HG02973 (cell line): ENCODE measurements around the gene INPP5K.
"Not testable (repeated sequence)": the region's sequence is repeated elsewhere in the genome, so short reads cannot be mapped to it uniquely, and the experiment has no call there.

Experiments used
- ATAC-seq: cut with Tn5 transposase; IDR thresholded peaks from one replicate; pipeline ENCODE4 v1.9.1; 2021; ENCODE audit warnings: moderate library complexity; ENCODE audit not compliant: unreplicated experiment

The INPP5K gene

DNA sequence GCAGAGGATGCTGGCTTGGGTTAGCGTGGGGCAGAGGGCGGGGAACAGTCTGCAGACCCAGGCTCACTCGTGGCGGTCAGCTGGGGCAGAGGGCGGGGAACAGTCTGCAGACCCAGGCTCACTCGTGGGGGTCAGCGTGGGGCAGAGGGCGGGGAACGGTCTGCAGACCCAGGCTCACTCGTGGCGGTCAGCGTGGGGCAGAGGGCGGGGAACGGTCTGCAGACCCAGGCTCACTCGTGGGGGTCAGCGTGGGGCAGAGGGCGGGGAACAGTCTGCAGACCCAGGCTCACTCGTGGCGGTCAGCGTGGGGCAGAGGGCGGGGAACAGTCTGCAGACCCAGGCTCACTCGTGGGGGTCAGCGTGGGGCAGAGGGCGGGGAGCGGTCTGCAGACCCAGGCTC is 7.7 kb downstream of the INPP5K start:
- ATAC-seq: not testable (repeated sequence)

DNA sequence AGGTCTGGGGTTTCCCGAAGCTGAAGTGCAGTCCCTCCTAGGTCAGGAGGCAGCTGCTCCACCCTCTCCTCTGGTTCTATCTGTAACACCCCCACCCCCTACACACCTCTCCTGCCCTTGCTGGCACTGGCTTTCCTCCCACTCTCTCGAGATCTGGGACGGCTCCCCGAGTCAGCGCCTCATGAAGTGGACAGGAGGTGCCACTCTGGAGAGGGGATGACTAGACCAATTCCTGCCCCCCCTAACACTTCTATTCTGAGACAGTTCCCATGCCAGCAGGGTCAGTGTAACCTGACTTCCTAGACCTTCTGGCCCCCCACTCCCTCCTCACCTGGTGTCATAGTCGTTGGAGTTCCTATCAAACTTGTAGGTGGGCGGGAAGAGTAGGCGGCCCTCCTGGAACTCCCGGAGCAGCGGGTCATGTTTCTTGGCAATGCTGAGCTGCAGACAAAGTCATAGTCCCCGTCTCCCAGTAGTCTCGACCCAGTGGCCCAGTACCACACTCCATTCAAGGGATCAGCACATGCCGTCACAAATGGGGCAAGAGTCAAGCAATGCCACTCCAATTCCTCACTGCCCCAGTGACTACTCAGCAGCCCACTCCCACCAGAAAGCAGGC is 9.7 kb downstream of the INPP5K start:
- ATAC-seq: no peak

DNA sequence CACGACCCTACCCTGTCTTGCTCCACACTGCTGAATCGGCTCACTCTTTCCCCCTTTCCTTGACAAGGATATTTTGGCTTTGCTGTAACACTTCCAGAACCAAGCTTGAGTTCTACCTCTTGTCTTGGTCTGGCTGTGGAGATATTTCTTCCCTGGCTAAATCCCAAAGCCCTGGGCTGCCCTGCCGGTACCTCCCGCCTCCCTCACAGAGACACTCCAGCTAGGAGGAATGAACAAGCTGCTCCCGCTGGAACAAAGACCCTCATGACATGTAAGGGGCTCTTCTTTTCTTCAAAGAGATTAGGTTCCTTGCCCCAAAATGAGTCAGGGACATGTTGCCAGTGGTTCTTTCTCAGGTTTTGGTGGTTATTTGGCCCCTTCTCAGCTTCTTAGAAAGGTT is 10.8 kb downstream of the INPP5K start:
- no peak for ATAC-seq

DNA sequence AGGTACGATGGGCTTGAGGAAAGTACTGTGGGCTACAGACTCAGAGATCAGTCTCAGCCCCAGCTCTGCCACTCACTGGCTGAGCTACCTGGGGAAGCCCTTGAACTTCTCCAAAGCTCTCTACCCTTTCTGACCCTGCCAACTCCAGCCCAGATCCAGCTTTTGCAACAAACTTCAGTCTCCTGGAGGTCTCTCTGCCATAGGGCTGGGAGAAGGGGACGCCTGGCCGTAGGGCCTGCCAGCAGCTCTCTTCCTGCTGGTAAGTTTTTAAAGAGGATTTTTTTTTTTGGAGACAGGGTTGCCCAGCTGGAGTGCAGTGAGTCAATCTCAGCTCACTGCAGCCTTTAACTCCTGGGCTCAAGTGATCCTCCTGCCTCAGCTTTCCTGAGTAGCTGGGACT is 11.5 kb downstream of the INPP5K start:
- no peak for ATAC-seq

DNA sequence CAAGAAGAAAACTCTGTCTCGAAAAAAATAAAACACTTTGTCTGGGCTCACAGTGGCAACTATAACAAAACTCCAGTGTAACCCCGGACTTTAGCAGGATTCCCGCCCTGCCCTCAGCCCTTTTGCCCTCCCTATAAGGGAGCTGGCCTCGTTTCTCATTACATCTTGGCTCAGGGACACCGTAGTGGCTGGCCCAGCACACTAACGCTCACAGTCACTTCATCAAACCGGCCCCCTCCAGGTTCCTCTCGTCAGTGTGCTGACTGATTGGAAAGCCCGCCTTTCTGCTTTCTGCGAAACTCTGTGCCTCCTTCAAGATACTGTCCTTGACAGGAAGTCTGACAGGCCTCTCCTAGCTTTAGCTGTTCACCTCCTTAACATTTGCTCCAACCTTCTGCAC is 12.7 kb downstream of the INPP5K start:
- no peak for ATAC-seq

DNA sequence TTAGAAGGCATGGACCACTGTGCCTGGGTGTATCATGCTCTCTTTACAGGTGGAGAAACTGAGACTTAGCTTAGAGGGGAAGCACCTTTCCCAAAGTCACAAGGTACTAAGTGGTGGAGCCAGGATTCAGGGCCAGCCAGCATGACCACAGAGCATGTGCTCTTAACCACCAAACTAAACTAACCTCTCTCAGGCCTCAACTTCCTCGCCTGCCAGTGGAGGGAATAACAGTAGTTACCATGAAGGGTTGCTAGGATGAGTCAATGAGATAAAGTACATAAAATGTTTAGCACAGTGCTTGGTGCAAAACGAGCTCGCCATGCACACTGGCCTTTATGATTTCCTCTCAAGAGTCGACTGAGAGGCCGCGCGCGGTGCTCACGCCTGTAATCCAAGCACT is 17.5 kb downstream of the INPP5K start:
- no peak for ATAC-seq

DNA sequence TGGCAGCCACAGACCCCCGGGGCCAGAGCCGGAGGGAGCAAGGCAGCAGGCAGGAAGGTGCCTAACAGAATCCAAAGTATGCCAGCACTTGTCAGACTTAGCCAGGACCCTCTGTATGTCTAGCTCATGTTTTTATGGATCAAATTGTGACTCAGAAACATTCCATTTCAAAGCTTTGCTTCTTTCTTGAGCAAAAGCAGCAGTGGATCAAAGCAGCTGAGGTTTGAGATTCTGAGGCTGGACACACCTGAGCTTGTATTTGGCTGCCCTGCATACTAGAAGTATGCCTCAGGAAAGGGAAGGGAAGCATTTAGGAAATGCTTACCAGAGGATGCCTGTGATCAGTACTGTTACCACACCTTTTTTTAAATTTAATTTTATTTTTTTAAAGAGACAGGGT is 18.2 kb downstream of the INPP5K start:
- ATAC-seq: no peak

DNA sequence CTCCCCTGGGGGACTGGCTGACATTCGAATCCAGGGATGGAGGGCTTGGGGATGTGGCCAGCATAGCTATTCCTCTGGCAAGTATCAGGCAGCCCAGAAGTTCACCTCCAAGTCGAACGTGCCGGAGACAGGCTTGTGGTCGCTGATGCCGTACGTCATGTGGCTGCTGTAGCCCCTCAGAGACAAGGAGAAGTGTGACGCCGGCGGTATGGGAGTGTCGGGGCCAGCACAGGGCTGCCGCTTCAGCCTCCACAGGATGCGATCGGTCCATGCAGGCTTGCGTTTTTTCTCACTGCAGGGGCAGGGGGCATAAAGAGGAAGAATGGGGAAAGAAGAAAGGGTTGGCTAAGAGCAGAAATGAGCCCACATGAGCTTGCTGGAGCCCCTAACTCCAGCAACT is 18.6 kb downstream of the INPP5K start:
- no peak for ATAC-seq

DNA sequence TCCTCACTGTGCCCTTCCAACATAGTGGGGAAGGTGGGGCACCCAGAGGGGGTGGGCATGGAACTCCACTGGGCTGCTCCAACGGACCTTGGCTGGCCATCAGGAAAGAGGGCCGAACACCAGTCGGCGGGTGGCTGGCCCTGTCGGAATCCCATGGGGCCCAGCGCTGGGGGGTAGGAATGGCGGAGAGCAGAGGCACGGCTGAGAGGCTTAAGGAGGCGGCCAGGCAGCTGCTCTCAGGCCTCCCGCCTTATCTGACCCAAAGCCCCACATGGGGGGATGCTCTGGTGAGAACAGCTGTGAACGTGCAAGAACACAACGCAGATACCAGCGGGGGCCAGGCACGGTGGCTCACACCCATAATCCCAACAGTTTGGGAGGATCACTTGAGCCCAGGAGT is 19.5 kb downstream of the INPP5K start:
- no peak for ATAC-seq

DNA sequence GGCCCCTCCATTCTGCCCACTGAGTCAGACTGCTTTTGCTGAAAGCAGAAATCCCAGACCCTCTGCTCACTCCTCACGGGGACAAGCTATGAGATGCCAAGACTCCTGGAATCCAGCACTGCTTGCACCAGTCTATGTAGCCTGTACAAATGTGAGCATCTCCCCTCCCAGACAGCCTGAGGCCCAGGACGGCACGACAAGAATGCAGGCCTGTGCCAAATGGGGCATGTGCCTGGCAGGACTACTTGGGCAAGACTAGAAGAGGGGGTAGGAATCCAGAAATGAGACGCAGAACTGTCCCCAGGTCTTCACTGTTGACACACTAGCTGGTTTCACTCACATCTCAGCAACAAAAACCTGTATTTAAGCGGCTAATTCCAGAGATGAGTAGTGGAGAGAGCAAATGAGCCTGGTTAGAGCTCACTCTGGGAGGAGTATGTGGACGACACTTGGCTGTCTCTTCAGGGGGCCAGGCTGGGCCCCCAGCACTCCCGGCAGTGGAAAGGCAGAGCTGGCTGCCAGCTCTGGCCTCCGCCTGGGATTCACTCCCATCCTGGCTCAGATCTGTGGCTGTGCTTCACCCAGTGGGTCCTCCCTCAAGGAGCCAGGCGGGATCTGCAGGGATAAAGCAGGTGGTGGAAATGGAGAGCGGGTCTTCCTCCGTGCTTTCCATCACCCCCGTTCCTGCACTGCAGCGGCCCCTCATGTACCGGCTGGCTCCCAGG is 21.0 kb downstream of the INPP5K start:
- ATAC-seq: no peak

DNA sequence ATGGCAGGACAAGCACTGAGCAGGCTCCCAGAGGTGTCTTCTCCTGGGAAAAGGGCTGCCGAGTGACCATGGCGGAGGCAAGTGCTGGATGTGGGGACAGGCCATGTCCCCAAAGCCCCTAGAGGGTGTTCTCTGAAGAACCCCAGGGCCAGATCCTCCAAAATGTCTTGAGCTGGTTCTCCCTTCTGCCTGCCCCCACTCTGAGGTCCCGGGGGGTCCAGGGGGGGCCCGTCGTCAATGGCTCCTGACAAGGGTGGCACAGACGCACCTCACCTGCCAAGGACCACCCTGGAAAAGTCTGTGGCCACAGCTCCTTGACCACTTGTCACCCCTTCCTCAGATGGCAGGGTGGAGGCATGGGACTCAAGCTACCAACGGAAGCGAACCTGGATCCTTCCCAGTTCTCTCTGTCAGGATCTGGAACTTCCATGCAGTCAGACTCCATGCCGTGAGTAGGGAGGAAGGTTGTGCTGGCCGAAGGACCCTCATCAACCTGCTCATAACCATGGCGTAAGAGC is 21.6 kb downstream of the INPP5K start:
- no peak for ATAC-seq

DNA sequence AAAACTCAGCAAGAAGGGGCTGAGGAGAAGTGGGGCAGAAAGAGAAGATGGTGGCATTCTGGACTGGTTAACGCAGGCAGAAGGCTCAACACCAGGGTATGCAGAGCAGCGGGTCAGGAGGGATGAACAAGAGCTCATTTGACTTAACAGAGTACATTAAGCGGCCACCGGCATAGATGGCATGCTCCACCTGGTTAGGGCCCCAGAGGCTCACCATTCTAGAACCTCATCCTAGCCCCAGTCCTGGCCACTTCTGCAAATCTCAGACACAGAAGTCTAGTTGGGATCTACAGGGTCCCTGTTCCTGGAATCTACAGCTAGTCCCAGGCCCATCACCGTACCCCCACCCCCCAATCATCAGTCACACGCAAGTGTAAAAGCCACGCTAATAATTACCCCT is 22.2 kb downstream of the INPP5K start:
- ATAC-seq: no peak

DNA sequence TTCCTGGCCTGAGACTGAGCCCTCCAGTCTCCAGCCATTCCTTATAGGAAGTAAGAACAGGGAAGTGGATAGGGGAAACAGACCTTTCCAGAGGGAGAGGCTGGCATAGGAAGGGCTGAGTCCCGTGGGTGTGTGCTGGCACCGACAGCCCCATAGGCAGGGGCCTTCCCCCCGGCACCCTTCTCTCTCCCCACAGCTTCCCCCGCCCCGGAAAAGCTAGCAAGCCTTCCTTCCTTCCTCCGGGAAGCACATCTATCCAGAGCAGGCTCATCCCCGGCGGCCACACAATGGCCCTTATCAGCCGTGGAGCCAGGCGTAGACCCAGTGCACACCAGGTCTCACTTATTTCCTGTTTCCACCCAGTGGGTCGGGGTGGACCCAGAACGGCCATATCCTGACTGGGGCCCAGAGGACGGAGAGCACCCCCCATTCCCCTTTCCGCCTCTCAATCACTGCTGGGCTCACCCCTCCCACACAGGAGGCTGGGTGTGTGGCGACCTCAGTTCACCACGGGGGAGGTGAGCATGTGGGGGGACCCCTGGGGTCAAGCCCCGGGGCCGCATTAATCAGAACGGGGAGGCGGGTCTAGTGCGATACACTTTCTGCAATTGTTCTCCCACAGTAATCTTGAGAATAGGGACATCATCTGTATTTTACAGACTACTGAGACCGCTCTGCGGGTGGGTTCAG is 23.0 kb downstream of the INPP5K start:
- ATAC-seq: no peak

DNA sequence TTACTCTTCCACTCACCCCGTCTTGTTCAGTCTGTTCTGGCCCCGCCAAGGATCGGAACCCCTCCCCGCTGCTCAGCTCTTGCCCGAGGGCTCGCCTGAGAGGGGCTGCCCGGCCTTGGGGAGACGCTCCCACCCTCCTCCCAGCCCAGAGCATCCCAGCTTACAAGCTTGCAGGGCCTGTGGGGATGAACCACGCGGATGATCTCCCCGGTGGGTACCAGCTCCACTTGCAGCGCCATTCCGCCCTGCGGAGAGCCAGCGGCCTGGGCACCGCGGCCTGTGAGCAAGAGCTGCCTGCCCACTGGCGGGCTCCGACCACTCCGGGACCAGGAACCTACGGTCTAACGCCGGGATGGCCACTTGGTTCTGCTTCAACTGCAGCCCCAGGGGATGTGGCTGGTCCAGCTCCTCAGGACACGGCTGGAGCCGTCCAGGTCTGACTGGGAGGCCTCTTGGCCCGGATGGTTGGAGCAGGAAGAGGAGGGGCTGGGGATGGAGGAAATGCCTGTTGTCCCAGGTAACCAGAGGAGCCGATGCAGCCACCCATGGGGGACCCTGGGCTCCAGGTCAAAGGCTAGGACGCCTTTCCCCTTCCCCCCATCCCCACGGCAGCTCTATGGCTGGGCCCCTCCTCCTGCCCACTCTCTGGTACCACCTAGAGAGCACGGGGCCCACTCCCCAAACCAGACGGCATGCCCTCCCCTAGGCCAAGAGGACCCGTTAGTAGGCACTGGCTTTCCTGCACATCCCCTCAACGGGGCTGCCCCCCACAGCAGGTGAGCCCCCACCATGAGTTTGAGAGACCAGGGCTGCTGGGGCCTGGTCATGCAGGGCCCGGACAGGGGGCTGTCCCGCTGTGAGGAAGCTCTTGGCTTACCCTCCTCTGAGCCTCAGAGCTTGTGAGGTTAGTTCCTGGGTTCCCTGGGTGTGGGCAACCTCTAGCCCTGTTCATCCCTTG is 23.9 kb downstream of the INPP5K start, which contains the start of gene MYO1C:
TSS of gene MYO1C (minus strand) at position 438 of the 958 bp plus-strand sequence. CDS start at position 239, 199 bp downstream.
- no peak for ATAC-seq

DNA sequence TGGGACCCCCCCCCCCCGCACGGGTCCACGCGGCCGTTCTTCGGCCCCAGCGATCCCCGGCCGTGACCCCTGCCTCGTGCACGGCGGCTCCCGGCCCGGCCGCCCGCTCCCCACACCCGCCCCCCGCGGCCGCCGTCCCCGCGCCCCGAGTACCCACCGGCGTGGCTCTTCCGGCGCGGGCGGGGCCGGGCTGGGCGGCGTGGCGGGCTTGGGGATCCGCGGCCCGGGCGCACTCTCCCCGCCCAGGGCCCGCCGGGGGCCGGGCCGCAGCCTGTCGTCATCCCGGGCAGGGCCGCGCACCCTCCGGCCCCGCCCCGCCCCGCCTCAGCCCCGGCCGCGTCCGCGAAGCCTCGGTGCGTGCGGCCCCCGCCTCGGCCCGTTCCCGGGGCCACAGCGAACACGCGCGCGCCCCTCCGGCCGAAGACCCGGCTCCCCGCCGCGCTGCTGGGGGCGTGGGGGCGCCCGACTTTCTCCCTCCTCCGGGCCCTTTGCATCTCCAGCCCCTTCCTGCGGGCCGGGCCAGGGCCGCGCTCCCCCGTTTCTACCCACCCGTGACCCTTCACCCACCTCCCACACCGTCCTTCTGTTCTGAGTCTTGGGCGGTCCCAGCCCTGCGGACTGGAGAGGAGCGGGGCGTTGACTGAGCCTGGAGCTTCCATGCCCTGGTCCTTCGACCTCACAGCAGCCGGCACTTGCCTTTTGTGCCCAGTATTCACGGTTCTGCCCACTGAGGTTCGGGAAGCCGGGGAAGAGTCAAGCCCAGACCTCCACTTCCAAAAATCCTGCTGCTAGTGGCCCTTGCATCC is 24.8 kb downstream of the INPP5K start:
- no peak for ATAC-seq

DNA sequence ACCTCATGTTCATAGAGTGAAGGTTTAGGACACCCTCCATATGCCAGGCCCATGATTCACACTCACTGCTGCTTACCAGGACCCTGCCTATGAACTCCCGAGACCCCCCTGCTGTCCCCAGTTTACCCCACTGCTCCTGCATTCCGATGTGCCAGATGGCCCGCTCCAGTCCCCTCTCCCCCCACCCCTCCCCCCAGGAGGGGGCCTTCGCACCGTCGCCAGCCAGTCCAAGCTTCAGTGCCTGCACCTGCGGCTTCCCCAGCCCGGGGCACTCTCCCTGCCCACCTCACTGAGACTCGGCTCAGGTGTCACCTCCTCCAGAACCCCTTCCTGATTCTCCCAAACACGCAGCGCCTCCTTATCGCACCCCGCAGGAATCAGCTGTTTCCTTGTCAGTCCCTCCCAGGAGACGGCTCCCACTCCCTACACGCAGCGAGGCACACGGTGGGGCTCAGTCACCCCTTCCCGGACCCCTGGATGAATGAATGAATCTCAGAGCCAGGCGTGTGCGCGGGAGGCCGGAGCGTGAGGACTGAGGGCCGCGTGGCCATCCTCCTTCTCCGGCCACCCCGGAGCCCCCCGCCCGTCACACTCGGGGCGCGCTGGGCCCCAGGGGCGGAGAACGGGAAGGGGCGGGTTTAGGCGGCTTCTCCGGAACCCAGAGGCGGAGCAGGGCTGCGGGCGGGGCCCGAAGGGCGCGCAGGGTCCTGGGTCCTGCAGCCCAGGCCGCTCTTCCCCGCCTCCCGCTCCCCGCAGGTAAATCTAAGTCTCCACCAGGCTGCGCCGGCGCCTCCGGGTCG is 25.6 kb downstream of the INPP5K start:
- ATAC-seq: no peak

DNA sequence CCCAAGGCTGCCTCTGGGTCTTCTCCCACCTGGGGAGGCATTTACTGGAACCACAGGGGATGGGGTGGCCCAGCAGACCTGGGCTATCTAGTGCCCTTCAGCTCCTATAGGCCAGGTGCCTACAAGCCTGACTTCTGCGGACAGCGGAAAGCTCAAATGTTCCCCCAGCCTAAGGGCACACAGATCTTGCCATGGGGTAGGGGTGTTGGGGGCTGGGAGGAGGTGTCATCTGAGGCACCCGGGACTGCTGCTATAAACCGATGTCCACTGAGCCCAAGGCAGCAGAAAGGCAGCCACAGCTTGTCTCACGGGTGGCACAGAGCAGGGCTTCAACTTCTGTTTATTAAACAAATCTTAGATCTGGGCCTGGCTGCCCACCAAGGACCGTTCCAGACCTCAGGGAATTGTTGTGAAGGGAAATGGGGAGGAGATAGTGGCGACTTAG is 27.6 kb downstream of the INPP5K start:
- ATAC-seq: no peak

DNA sequence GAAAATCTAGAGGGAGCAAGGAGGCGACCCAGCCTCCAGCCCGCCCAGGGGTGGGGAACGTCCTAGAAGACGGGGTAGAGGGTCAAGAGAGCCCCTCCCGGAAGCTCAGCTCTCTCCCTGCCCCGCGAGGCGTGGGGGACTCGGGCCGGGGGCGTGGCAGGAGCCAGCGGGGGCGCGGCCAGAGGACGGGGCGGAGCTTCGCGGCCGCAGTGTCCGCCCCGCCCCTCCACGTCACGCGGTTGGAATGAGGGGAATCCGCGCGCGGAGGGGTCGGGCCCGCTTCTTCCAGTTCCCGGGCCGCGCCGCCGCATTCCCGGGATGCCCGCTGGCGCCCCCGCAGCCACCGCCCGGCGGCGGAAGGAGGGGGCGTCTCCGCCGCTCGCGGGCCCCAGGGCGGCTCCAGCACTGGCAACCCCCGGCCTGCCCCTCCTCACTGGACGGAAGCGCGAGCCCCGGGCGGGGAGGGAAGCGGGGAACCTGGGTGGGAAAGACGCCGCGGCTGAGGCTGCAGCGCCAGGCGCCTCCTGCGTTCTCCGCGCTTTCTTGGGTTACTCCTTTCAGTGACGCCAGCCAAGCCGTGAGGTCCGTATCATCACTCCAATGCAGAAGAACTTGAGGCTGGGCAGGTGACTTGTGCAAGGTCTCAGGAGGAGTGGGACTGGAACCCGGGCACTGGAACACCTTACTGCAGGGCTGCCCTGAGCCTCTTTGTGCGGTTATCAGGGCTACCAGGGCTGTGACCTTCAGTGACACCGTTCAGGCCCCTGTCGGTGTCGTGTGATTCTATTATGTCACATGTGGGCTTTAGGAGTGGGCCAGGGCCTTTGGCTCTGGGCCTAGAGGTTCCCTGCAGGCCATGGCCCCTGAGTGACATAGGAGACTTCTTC is 28.2 kb downstream of the INPP5K start:
- ATAC-seq: peak; percentile 26
